HepG2 (cell line): ENCODE data around the gene CDH12. TPM values are rescaled to one million over a fixed set of nuclear protein-coding genes. Genes with fewer than 3 reads are reported as not detected.

Source experiments
- ATAC-seq: fragments of 200-7000 bp; cut with Tn5 transposase; 3 replicates; pipeline ENCODE4 v1.9.1; 2020; ENCODE audit warnings: mild to moderate bottlenecking, moderate library complexity
- BruUV-seq: library from RNA; stranded (reverse); fragments of 400-500 nt; replicated peaks from 2 replicates; lab custom pipeline; 2021; lab: Mats Ljungman, UMichigan
- CTCF ChIA-PET: fragments of 300-600 bp; formaldehyde crosslinking; extraction: SDS; loops from one replicate; lab custom pipeline; 2021; ENCODE audit warnings: low total read pairs, inconsistent platforms, low intra/inter-chr PET ratio; lab: Yijun Ruan, JAX
- POLR2A ChIA-PET: fragments of 350-600 bp; sonication (Branson Sonifier 250); formaldehyde crosslinking; loops from one replicate; lab custom pipeline; 2020; ENCODE audit warnings: antibody characterized with exemption, inconsistent platforms; lab: Yijun Ruan, JAX
- DNase-seq: peaks from one replicate; pipeline ENCODE4 v3.0.0-alpha.2; 2015; ENCODE audit warnings: low spot score
- FAIRE-seq: peaks from 3 replicates; lab custom pipeline; 2011; peaks lifted over from hg19 to GRCh38; lab: Jason Lieb, UNC
- H2AFZ ChIP-seq: one replicate; pipeline ENCODE4 v1.6.1; 2011; ENCODE audit warnings: low read length, inconsistent platforms
- H3K27ac ChIP-seq: fragments of 300-600 bp; 3 replicates; pipeline ENCODE4 v1.8.0; 2011; ENCODE audit warnings: mixed run types, mild to moderate bottlenecking, mixed read lengths, low read length, inconsistent platforms; ENCODE audit not compliant: insufficient read depth; ENCODE audit errors: extremely low read length
- H3K27me3 ChIP-seq, 2 experiments: fragments of 200-600 bp in 1 of 2; 2 replicates in 1 of 2; 3 replicates in 1 of 2; pipeline versions ENCODE4 v1.6.0 to v1.8.0; 2011; ENCODE audit warnings: low read length in 2 of 2, mild to moderate bottlenecking in 2 of 2, moderate library complexity in 2 of 2, inconsistent platforms in 1 of 2; ENCODE audit not compliant: insufficient read depth in 2 of 2, control insufficient read depth in 1 of 2
- H3K36me3 ChIP-seq, 2 experiments: fragments of 200-600 bp in 1 of 2; replicated peaks in 1 of 2; 2 replicates in 1 of 2; 3 replicates in 1 of 2; pipeline versions ENCODE4 v1.5.1 to v1.8.0; 2011; ENCODE audit warnings: low read length in 2 of 2, inconsistent platforms in 1 of 2; ENCODE audit not compliant: insufficient read depth in 2 of 2, control insufficient read depth in 1 of 2
- H3K4me1 ChIP-seq: 2 replicates; pipeline ENCODE4 v1.5.1; 2012; ENCODE audit warnings: low read length, inconsistent platforms; ENCODE audit not compliant: insufficient read depth
- H3K4me2 ChIP-seq: 2 replicates; pipeline ENCODE4 v1.6.0; 2011; ENCODE audit warnings: low read depth, low read length, inconsistent platforms
- H3K4me3 ChIP-seq, 3 experiments: fragments of 200-600 bp in 1 of 3; sonication (generic), shearing (Covaris generic) in 1 of 3; replicated peaks in 1 of 3; 2 replicates each; pipeline ENCODE4 v1.5.1; 2011 to 2016; ENCODE audit warnings: low read length in 3 of 3, inconsistent platforms in 2 of 3, low read depth in 2 of 3, mild to moderate bottlenecking in 2 of 3, control low read depth in 1 of 3, mixed read lengths in 1 of 3; ENCODE audit not compliant: insufficient read depth in 1 of 3
- H3K79me2 ChIP-seq: one replicate; pipeline ENCODE4 v1.6.1; 2011; ENCODE audit warnings: low read length, inconsistent platforms; ENCODE audit not compliant: insufficient read depth
- H3K9ac ChIP-seq: 2 replicates; pipeline ENCODE4 v1.6.0; 2011; ENCODE audit warnings: mild to moderate bottlenecking, low read depth, low read length, inconsistent platforms; ENCODE audit not compliant: insufficient read depth
- H3K9me3 ChIP-seq: 2 replicates; pipeline ENCODE4 v1.5.1; 2012; ENCODE audit warnings: mild to moderate bottlenecking, low read length
- H4K20me1 ChIP-seq: 2 replicates; pipeline ENCODE4 v1.6.0; 2011; ENCODE audit warnings: inconsistent platforms, mild to moderate bottlenecking, low read length, moderate library complexity; ENCODE audit not compliant: insufficient read depth
- CREB1 ChIP-seq, 2 experiments: fragments of 450-650 bp in 1 of 2; IDR thresholded peaks; 2 replicates each; pipeline ENCODE4 v1.6.1; 2016 to 2017; ENCODE audit warnings: control low read depth in 1 of 2, mild to moderate bottlenecking in 1 of 2, missing compliant biosample characterization in 1 of 2, missing genetic modification characterization in 1 of 2
- DNMT3B ChIP-seq: conservative IDR thresholded peaks from 2 replicates; pipeline ENCODE4 v1.6.1; 2016; ENCODE audit warnings: missing biosample characterization, control low read depth
- GMEB2 ChIP-seq: IDR thresholded peaks from 2 replicates; pipeline ENCODE4 v1.6.1; 2016; ENCODE audit warnings: missing biosample characterization, missing genetic modification reagents, low read depth
- MLXIP ChIP-seq: sonication (generic); formaldehyde crosslinking; IDR thresholded peaks from 2 replicates; pipeline ENCODE4 v1.9.0; 2021; ENCODE audit warnings: missing genetic modification reagents, borderline replicate concordance
- REL ChIP-seq: sonication (generic); formaldehyde crosslinking; conservative IDR thresholded peaks from 2 replicates; pipeline ENCODE4 v1.8.0; 2022; ENCODE audit warnings: mild to moderate bottlenecking, missing genetic modification reagents, moderate library complexity
- ZBTB1 ChIP-seq: sonication (generic); formaldehyde crosslinking; IDR thresholded peaks from 2 replicates; pipeline ENCODE4 v1.4.0; 2020; ENCODE audit warnings: missing genetic modification reagents, borderline replicate concordance
- ZNF7 ChIP-seq: IDR thresholded peaks from 2 replicates; pipeline ENCODE4 v1.6.1; 2016; ENCODE audit warnings: missing biosample characterization, missing genetic modification reagents
- ZNF724P ChIP-seq: sonication (generic); formaldehyde crosslinking; IDR thresholded peaks from 2 replicates; pipeline ENCODE4 v1.8.0; 2022; ENCODE audit warnings: missing genetic modification reagents, borderline replicate concordance
- WGBS: methylation state at CpG from one replicate; pipeline ENCODE4 v1.1.6; 2017; ENCODE audit warnings: low lambda C conversion rate; 5-methylcytosine and 5-hydroxymethylcytosine counted together
- in situ Hi-C: cut with HindIII; loops from 2 replicates; pipeline ENCODE4 v1.10.0; 2017; ENCODE audit warnings: low pct_unique_long_range_greater_than_20kb; ENCODE audit not compliant: extremely low pct_ligation_motif_present
- intact Hi-C: fragments of 100-400 bp; cut with micrococcal nuclease; formaldehyde crosslinking; loops from one replicate; pipeline ENCODE4 v1.10.0; 2022; ENCODE audit not compliant: unreplicated experiment
- polyA plus RNA-seq, 8 experiments: library from polyadenylated mRNA; depleted of rRNA in 3 of 8; stranded (reverse) in 7 of 8; unstranded in 1 of 8; fragments of >200 nt; fragmentation: Illumina TruSeq in 4 of 8; extraction: Trizol in 4 of 8; gene quantifications; 2 replicates each; pipeline versions ENCODE4 v1.2.1 to v1.2.3, GENCODE V29; 2011 to 2016; ENCODE audit warnings: low read depth in 4 of 8, missing spikeins in 1 of 8, mixed read lengths in 1 of 8; ENCODE audit not compliant: insufficient read depth in 1 of 8
- total RNA-seq, 5 experiments: library from RNA; depleted of rRNA; stranded (reverse); fragments of >200 nt; fragmentation: Illumina TruSeq; extraction: Trizol; gene quantifications; 2 replicates each; pipeline ENCODE4 v1.2.3, GENCODE V29; 2016; ENCODE audit warnings: low read depth in 1 of 5
- TF ChIP-seq, protein P1 (sequence below): sonication (generic); formaldehyde crosslinking; IDR thresholded peaks from 2 replicates; pipeline ENCODE4 v1.4.0; 2020; ENCODE audit warnings: mild to moderate bottlenecking, missing genetic modification reagents, borderline replicate concordance
- TF ChIP-seq, protein P2 (sequence below): sonication (generic); formaldehyde crosslinking; IDR thresholded peaks from 2 replicates; pipeline ENCODE4 v1.8.1; 2023; ENCODE audit warnings: missing genetic modification reagents, inconsistent platforms, borderline replicate concordance

CDH12 gene
- total and polyA plus RNA-seq, 2 of the 13 experiments (the other 11 are each of a cell fraction or from before 2014, with no cell fraction given) = not detected

- Histone ChIP-seq H3K4me3 (no peak overlapping the region), H3K27me3 (no peaks in the 10 kb centered on the region), H3K79me2 (no peaks in the 10 kb centered on the region), H3K4me1 (no peaks in the 10 kb centered on the region), H3K27ac (no peak overlapping the region), H3K36me3 (no peaks in the 10 kb centered on the region), H4K20me1 (no peaks in the 10 kb centered on the region), H3K4me2 (no peak overlapping the region), H3K9me3 (no peaks in the 10 kb centered on the region), H2AFZ (no peak overlapping the region), H3K9ac (no peak overlapping the region)
- BruUV-seq = no TSS peak
- WGBS = 0% methylated on average over 5 of the region's 5 CpGs
- ChIA-PET CTCF (no interaction called here), POLR2A (no interaction called here)
- intact Hi-C loops (no loop called here), in situ Hi-C loops (no loop called here)
- TF ChIP-seq, protein P1, sequence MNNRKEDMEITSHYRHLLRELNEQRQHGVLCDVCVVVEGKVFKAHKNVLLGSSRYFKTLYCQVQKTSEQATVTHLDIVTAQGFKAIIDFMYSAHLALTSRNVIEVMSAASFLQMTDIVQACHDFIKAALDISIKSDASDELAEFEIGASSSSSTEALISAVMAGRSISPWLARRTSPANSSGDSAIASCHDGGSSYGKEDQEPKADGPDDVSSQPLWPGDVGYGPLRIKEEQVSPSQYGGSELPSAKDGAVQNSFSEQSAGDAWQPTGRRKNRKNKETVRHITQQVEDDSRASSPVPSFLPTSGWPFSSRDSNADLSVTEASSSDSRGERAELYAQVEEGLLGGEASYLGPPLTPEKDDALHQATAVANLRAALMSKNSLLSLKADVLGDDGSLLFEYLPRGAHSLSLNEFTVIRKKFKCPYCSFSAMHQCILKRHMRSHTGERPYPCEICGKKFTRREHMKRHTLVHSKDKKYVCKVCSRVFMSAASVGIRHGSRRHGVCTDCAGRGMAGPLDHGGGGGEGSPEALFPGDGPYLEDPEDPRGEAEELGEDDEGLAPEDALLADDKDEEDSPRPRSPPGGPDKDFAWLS = no peak
- 0 out of 2 replicates have a peak, but pooled peaks have one; percentile 24 for TF ChIP-seq CREB1 (IDR thresholded peaks at IDR 0.05)
- no peak for TF ChIP-seq CREB1 (CRISPR knock-in tag; IDR thresholded peaks at IDR 0.05)
- ATAC-seq (no peak), DNase-seq (no peak), FAIRE-seq (no peak)
Observed at GRCh38 chr5:22102823-22103359, 750.3 kb downstream of the CDH12 start.

DNA sequence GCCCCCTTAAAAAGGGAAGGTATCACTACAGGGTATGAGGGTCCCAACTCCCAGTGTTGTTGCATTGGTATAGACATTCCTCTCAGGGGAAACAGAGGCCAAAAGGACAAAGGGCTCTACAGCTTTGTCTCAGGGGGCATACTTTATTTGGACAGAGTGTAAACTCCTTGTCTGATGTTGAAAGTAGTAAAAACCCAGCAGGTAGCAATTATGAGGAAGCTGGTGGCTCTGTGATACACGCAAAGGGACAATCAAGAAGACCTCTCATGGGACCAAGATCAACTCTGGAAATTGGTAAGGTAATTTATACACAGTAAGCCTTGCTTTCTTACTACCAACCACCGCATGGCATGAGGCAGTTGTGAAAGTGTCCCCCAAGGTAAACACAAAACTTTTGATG lies 764.6 kb downstream of the CDH12 start:
- ATAC-seq = no peak
- H3K4me3 ChIP-seq = no peak overlapping the region
- H3K27me3 ChIP-seq = no peaks in the 10 kb centered on the region; a peak in 1 of 5 replicates
- H3K9ac ChIP-seq = no peak overlapping the region
- no TSS peak for BruUV-seq
- intact Hi-C loops = no loop called here
- in situ Hi-C loops = no loop called here
- no peaks in the 10 kb centered on the region for H3K36me3 ChIP-seq
- H4K20me1 ChIP-seq = no peaks in the 10 kb centered on the region
- no peaks in the 10 kb centered on the region for H3K4me1 ChIP-seq
- H3K27ac ChIP-seq = no peak overlapping the region
- 31% methylated on average over 2 of the region's 2 CpGs for WGBS
- FAIRE-seq = no peak
- ChIA-PET POLR2A (no interaction called here), CTCF (no interaction called here)
- no peaks in the 10 kb centered on the region for H3K79me2 ChIP-seq
- no peaks in the 10 kb centered on the region for H3K9me3 ChIP-seq
- no peak for DNase-seq
- H2AFZ ChIP-seq = no peak overlapping the region
- H3K4me2 ChIP-seq = no peak overlapping the region
- TF ChIP-seq GMEB2 (CRISPR knock-in tag) (no peak), ZNF7 (CRISPR knock-in tag) (no peak), ZBTB1 (CRISPR knock-in tag) (no peak), MLXIP (CRISPR knock-in tag) (no peak), ZNF724P (CRISPR knock-in tag) (no peak), DNMT3B (CRISPR knock-in tag) (no peak), REL (CRISPR knock-in tag) (no peak)
- TF ChIP-seq, protein P2, sequence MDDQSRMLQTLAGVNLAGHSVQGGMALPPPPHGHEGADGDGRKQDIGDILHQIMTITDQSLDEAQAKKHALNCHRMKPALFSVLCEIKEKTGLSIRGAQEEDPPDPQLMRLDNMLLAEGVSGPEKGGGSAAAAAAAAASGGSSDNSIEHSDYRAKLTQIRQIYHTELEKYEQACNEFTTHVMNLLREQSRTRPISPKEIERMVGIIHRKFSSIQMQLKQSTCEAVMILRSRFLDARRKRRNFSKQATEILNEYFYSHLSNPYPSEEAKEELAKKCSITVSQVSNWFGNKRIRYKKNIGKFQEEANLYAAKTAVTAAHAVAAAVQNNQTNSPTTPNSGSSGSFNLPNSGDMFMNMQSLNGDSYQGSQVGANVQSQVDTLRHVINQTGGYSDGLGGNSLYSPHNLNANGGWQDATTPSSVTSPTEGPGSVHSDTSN = no peak
